Endothelial cell of umbilical vein (primary cell): ENCODE data around the gene PGBD2. TPM values are rescaled to one million over a fixed set of nuclear protein-coding genes. Genes with fewer than 3 reads are reported as not detected.
"Not testable (repeated sequence)": the region's sequence is repeated elsewhere in the genome, so short reads cannot be mapped to it uniquely, and the experiment has no call there.

Experiments
- BruUV-seq: library from RNA; stranded (reverse); fragments of 400-500 nt; replicated peaks from 2 replicates; lab custom pipeline; 2021; lab: Mats Ljungman, UMichigan
- CTCF ChIA-PET: fragments of 300-600, 350-600 bp; sonication (Branson Sonifier 250); formaldehyde crosslinking; loops from one replicate; lab custom pipeline; 2021; ENCODE audit warnings: antibody characterized with exemption, inconsistent platforms; lab: Charles Lee
- POLR2A ChIA-PET: fragments of 300-600, 350-600 bp; sonication (Branson Sonifier 250); formaldehyde crosslinking; loops from one replicate; lab custom pipeline; 2021; ENCODE audit warnings: antibody characterized with exemption, inconsistent platforms; lab: Charles Lee
- DNase-seq: peaks from one replicate; pipeline ENCODE4 v3.0.0-alpha.2; 2011; ENCODE audit warnings: low read depth, low spot score
- FAIRE-seq: peaks from 2 replicates; lab custom pipeline; 2011; peaks lifted over from hg19 to GRCh38; lab: Jason Lieb, UNC
- H2AFZ ChIP-seq: 2 replicates; pipeline ENCODE4 v1.6.0; 2012; ENCODE audit warnings: low read depth, low read length, control low read depth, inconsistent platforms
- H3K27ac ChIP-seq: 2 replicates; pipeline ENCODE4 v1.5.1; 2011; ENCODE audit warnings: low read depth, mild to moderate bottlenecking, control low read depth, low read length, moderate library complexity; ENCODE audit not compliant: insufficient read depth
- H3K27me3 ChIP-seq, 2 experiments: 2 replicates each; pipeline versions ENCODE4 v1.6.0 to v1.6.1; 2011; ENCODE audit warnings: low read length in 2 of 2, mixed read lengths in 1 of 2; ENCODE audit not compliant: control insufficient read depth in 2 of 2, insufficient read depth in 2 of 2
- H3K36me3 ChIP-seq, 2 experiments: 2 replicates in 1 of 2; 3 replicates in 1 of 2; pipeline ENCODE4 v1.5.1; 2011; ENCODE audit warnings: low read length in 2 of 2, mild to moderate bottlenecking in 1 of 2, moderate library complexity in 1 of 2; ENCODE audit not compliant: control insufficient read depth in 2 of 2, insufficient read depth in 2 of 2; ENCODE audit errors: extremely low read depth in 1 of 2
- H3K4me1 ChIP-seq: 3 replicates; pipeline ENCODE4 v1.5.1; 2011; ENCODE audit warnings: mild to moderate bottlenecking, low read length; ENCODE audit not compliant: control insufficient read depth, insufficient read depth; ENCODE audit errors: extremely low read depth
- H3K4me2 ChIP-seq: 2 replicates; pipeline ENCODE4 v1.6.1; 2011; ENCODE audit warnings: low read length, control low read depth, mixed read lengths; ENCODE audit not compliant: insufficient read depth
- H3K4me3 ChIP-seq, 3 experiments: fragments of 200-600 bp in 1 of 3; sonication (generic), shearing (Covaris generic) in 1 of 3; replicated peaks in 1 of 3; 2 replicates each; pipeline ENCODE4 v1.5.1; 2011 to 2016; ENCODE audit warnings: control low read depth in 3 of 3, low read length in 3 of 3, mild to moderate bottlenecking in 2 of 3, inconsistent platforms in 1 of 3, low read depth in 1 of 3, moderate library complexity in 1 of 3; ENCODE audit not compliant: insufficient read depth in 1 of 3
- H3K79me2 ChIP-seq: 2 replicates; pipeline ENCODE4 v1.6.0; 2012; ENCODE audit warnings: low read length, inconsistent platforms; ENCODE audit not compliant: control insufficient read depth, insufficient read depth
- H3K9ac ChIP-seq: replicated peaks from 2 replicates; pipeline ENCODE3; 2011; ENCODE audit warnings: low read length, control low read depth; ENCODE audit not compliant: insufficient read depth; ENCODE audit errors: extremely low read depth
- H3K9me1 ChIP-seq: replicated peaks from 3 replicates; pipeline ENCODE4 v1.6.0; 2011; ENCODE audit warnings: mild to moderate bottlenecking, low read length; ENCODE audit not compliant: control insufficient read depth, insufficient read depth; ENCODE audit errors: extremely low read depth
- H3K9me3 ChIP-seq: replicated peaks from 2 replicates; pipeline ENCODE4 v1.5.1; 2012; ENCODE audit warnings: low read length, inconsistent platforms; ENCODE audit not compliant: control insufficient read depth, insufficient read depth
- H4K20me1 ChIP-seq: replicated peaks from 2 replicates; pipeline ENCODE3; 2011; ENCODE audit warnings: mild to moderate bottlenecking, low read length; ENCODE audit not compliant: control insufficient read depth, insufficient read depth; ENCODE audit errors: extremely low read depth
- dilution Hi-C: fragments of 300-500 bp; cut with MboI; formaldehyde crosslinking; loops from one replicate; pipeline ENCODE4 v1.15.0; 2019; ENCODE audit warnings: low sequenced_read_pairs; ENCODE audit not compliant: extremely low pct_ligation_motif_present
- intact Hi-C: fragments of 100-400 bp; cut with micrococcal nuclease; formaldehyde crosslinking; loops from one replicate; pipeline ENCODE4 v1.10.0; 2022
- polyA plus RNA-seq, 4 experiments: library from polyadenylated mRNA; depleted of rRNA in 3 of 4; stranded (reverse) in 3 of 4; unstranded in 1 of 4; fragments of >200 nt; gene quantifications; 2 replicates each; pipeline versions ENCODE4 v1.2.1 to v1.2.3, GENCODE V29; 2011 to 2012; ENCODE audit warnings: missing spikeins in 1 of 4
- small RNA-seq: library from RNA; depleted of rRNA; stranded (forward); fragments of <200 nt; gene quantifications from one replicate; pipeline ENCODE3, GENCODE V24; 2012; ENCODE audit warnings: low replicate concordance, low read depth; ENCODE audit not compliant: insufficient read depth, insufficient read length
- total RNA-seq: library from RNA; stranded (reverse); gene quantifications from 2 replicates; pipeline ENCODE4 v1.2.3, GENCODE V29; 2021

PGBD2 gene
- total and polyA plus RNA-seq, 2 donors (not counting 3 experiments of a cell fraction or from before 2014, with no cell fraction given): 5.2 to 6.1 TPM

GRCh38 chr1:248945856-248946416 is 39.9 kb downstream of the PGBD2 start:
- H3K79me2 ChIP-seq, DNase-seq, POLR2A ChIA-PET, H3K9me3 ChIP-seq, H3K4me3 ChIP-seq, H3K27me3 ChIP-seq, H3K4me2 ChIP-seq, CTCF ChIA-PET, H3K4me1 ChIP-seq, H3K36me3 ChIP-seq, intact Hi-C loops, H4K20me1 ChIP-seq, dilution Hi-C loops, H3K9me1 ChIP-seq, H3K27ac ChIP-seq, BruUV-seq, H2AFZ ChIP-seq, FAIRE-seq, H3K9ac ChIP-seq: not testable (repeated sequence)

Small RNA genes lying within 50 kb of the gene (small RNA-seq; reads per million reads assigned to genes)
- gene RNU6-1205P: not detected

Other genes with a start within 250 kb of the PGBD2 start
- not detected in 2 replicates for gene OR14I1, start 203.5 kb upstream of the PGBD2 start, total RNA-seq
- not detected in 2 replicates for gene OR14I1, start 203.5 kb upstream of the PGBD2 start, polyA plus RNA-seq
- gene LYPD8, start 150.5 kb upstream of the PGBD2 start, total RNA-seq: not detected in 2 replicates
- gene LYPD8, start 150.5 kb upstream of the PGBD2 start, polyA plus RNA-seq: not detected in 2 replicates
- gene SH3BP5L, start 80.3 kb upstream of the PGBD2 start, total RNA-seq: 24.7 and 26.5 TPM in 2 replicates
- gene SH3BP5L, start 80.3 kb upstream of the PGBD2 start, polyA plus RNA-seq: 22.9 and 24.7 TPM in 2 replicates
- gene ZNF672, start 68.0 kb upstream of the PGBD2 start, total RNA-seq: 20.1 and 21.5 TPM in 2 replicates
- gene ZNF672, start 68.0 kb upstream of the PGBD2 start, polyA plus RNA-seq: 29.6 and 30.6 TPM in 2 replicates
- gene ZNF692, start 47.1 kb upstream of the PGBD2 start, total RNA-seq: 36.6 and 38.6 TPM in 2 replicates
- 32.6 and 33.6 TPM in 2 replicates for gene ZNF692, start 47.1 kb upstream of the PGBD2 start, polyA plus RNA-seq